IMR-90 (cell line): ENCODE measurements around the gene CASP7. TPM values are rescaled to one million over a fixed set of nuclear protein-coding genes. Genes with fewer than 3 reads are reported as not detected.

Experiments used
- ATAC-seq: fragments of 200-7000 bp; cut with Tn5 transposase; 2 replicates; pipeline ENCODE4 v1.9.1; 2020; ENCODE audit warnings: low read depth, mild to moderate bottlenecking, moderate library complexity
- BruUV-seq: library from RNA; stranded (reverse); fragments of 400-500 nt; replicated peaks from 2 replicates; lab custom pipeline; 2021; lab: Mats Ljungman, UMichigan
- CTCF ChIA-PET: fragments of 300-600 bp; formaldehyde crosslinking; extraction: SDS; loops from one replicate; lab custom pipeline; 2021; ENCODE audit warnings: antibody characterized with exemption; lab: Yijun Ruan, JAX
- POLR2A ChIA-PET: fragments of 300-600 bp; sonication (Branson Sonifier 250); formaldehyde crosslinking; loops from one replicate; lab custom pipeline; 2022; ENCODE audit warnings: antibody characterized with exemption; ENCODE audit not compliant: unreplicated experiment; lab: Charles Lee
- DNase-seq: peaks from one replicate; pipeline ENCODE4 v3.0.0; 2013
- H2AFZ ChIP-seq: replicated peaks from 2 replicates; pipeline ENCODE3; 2013; ENCODE audit warnings: low read length, mild to moderate bottlenecking; ENCODE audit not compliant: poor library complexity
- H2AK5ac ChIP-seq: 2 replicates; pipeline ENCODE4 v1.6.1; 2013; ENCODE audit warnings: low read depth, low read length, inconsistent platforms
- H2AK9ac ChIP-seq: replicated peaks from 2 replicates; pipeline ENCODE3; 2013; ENCODE audit warnings: mild to moderate bottlenecking, low read depth, low read length, moderate library complexity; ENCODE audit not compliant: poor library complexity
- H2BK120ac ChIP-seq: 2 replicates; pipeline ENCODE4 v1.6.1; 2013; ENCODE audit warnings: low read depth, low read length, inconsistent platforms
- H2BK15ac ChIP-seq: 3 replicates; pipeline ENCODE4 v1.6.1; 2013; ENCODE audit warnings: low read depth, low read length, inconsistent platforms
- H2BK20ac ChIP-seq: 2 replicates; pipeline ENCODE4 v1.6.1; 2013; ENCODE audit warnings: low read depth, mild to moderate bottlenecking, inconsistent platforms, low read length, moderate library complexity
- H2BK5ac ChIP-seq: 2 replicates; pipeline ENCODE4 v1.6.1; 2013; ENCODE audit warnings: mild to moderate bottlenecking, low read depth, low read length, inconsistent platforms; ENCODE audit not compliant: poor library complexity, severe bottlenecking
- H3K14ac ChIP-seq: replicated peaks from 2 replicates; pipeline ENCODE4 v1.6.1; 2013; ENCODE audit warnings: low read depth, low read length, inconsistent platforms
- H3K18ac ChIP-seq: 2 replicates; pipeline ENCODE4 v1.6.1; 2013; ENCODE audit warnings: low read depth, low read length, control low read depth
- H3K23ac ChIP-seq: 2 replicates; pipeline ENCODE4 v1.6.1; 2013; ENCODE audit warnings: low read depth, low read length, inconsistent platforms
- H3K27ac ChIP-seq: 2 replicates; pipeline ENCODE4 v1.5.1; 2013; ENCODE audit warnings: mild to moderate bottlenecking, control low read depth, low read length; ENCODE audit not compliant: insufficient read depth
- H3K27me3 ChIP-seq: 2 replicates; pipeline ENCODE4 v1.6.1; 2013; ENCODE audit warnings: low read length; ENCODE audit not compliant: control insufficient read depth, insufficient read depth
- H3K36me3 ChIP-seq: 2 replicates; pipeline ENCODE4 v1.6.1; 2013; ENCODE audit warnings: low read length, mixed read lengths; ENCODE audit not compliant: control insufficient read depth, insufficient read depth
- H3K4ac ChIP-seq: 2 replicates; pipeline ENCODE4 v1.6.1; 2013; ENCODE audit warnings: low read depth, low read length, inconsistent platforms
- H3K4me1 ChIP-seq: 2 replicates; pipeline ENCODE4 v1.6.1; 2013; ENCODE audit warnings: low read length, mixed read lengths; ENCODE audit not compliant: control insufficient read depth, insufficient read depth
- H3K4me2 ChIP-seq: 2 replicates; pipeline ENCODE4 v1.6.1; 2013; ENCODE audit warnings: low read depth, mild to moderate bottlenecking, control low read depth, low read length, moderate library complexity
- H3K4me3 ChIP-seq: 2 replicates; pipeline ENCODE4 v1.5.1; 2013; ENCODE audit warnings: low read depth, mild to moderate bottlenecking, control low read depth, low read length, moderate library complexity; ENCODE audit not compliant: insufficient read depth
- H3K56ac ChIP-seq: 2 replicates; pipeline ENCODE4 v1.6.1; 2013; ENCODE audit warnings: low read length, inconsistent platforms; ENCODE audit not compliant: insufficient read depth; ENCODE audit errors: extremely low read depth
- H3K79me1 ChIP-seq, 2 experiments: 2 replicates each; pipeline ENCODE4 v1.6.1; 2013; ENCODE audit warnings: low read length in 2 of 2, inconsistent platforms in 1 of 2, low read depth in 1 of 2
- H3K9ac ChIP-seq: 2 replicates; pipeline ENCODE4 v1.6.1; 2013; ENCODE audit warnings: low read depth, low read length, control low read depth
- H3K9me1 ChIP-seq: 2 replicates; pipeline ENCODE4 v1.6.1; 2013; ENCODE audit warnings: low read length, inconsistent platforms; ENCODE audit not compliant: insufficient read depth
- H3K9me3 ChIP-seq: 2 replicates; pipeline ENCODE4 v1.6.1; 2013; ENCODE audit warnings: low read length; ENCODE audit not compliant: control insufficient read depth, insufficient read depth
- H4K20me1 ChIP-seq: 2 replicates; pipeline ENCODE4 v1.6.1; 2013; ENCODE audit warnings: low read length, inconsistent platforms; ENCODE audit not compliant: insufficient read depth
- H4K5ac ChIP-seq: 2 replicates; pipeline ENCODE4 v1.6.1; 2013; ENCODE audit warnings: mild to moderate bottlenecking, low read depth, low read length, control low read depth
- H4K8ac ChIP-seq, 2 experiments: 2 replicates each; pipeline ENCODE4 v1.6.1; 2013; ENCODE audit warnings: low read depth in 2 of 2, low read length in 2 of 2, control low read depth in 1 of 2, inconsistent platforms in 1 of 2
- H4K91ac ChIP-seq: 2 replicates; pipeline ENCODE4 v1.6.1; 2013; ENCODE audit warnings: low read depth, low read length, inconsistent platforms; ENCODE audit not compliant: insufficient read depth
- CHD1 ChIP-seq: IDR thresholded peaks from 2 replicates; pipeline ENCODE4 v1.6.1; 2012; ENCODE audit warnings: low read depth, low read length, improper control_type of control experiment
- MXI1 ChIP-seq: IDR thresholded peaks from 2 replicates; pipeline ENCODE4 v1.6.1; 2012; ENCODE audit warnings: low read depth, mild to moderate bottlenecking, low read length, moderate library complexity, borderline replicate concordance
- RCOR1 ChIP-seq: IDR thresholded peaks from 2 replicates; pipeline ENCODE4 v1.6.1; 2012; ENCODE audit warnings: mild to moderate bottlenecking, low read length, improper control_type of control experiment; ENCODE audit not compliant: insufficient replicate concordance
- SMC3 ChIP-seq: fragments of 150-350 bp; IDR thresholded peaks from 2 replicates; pipeline ENCODE4 v1.6.1; 2016; ENCODE audit warnings: low read depth, mild to moderate bottlenecking, antibody characterized with exemption, low read length, moderate library complexity
- WGBS, 2 experiments: methylation state at CpG; one replicate each; pipeline versions ENCODE4 v1.1.5 to v1.1.7; 2013; ENCODE audit warnings: missing lambda C conversion rate in 2 of 2; ENCODE audit not compliant: insufficient read length in 1 of 2; ENCODE audit errors: extremely low coverage in 2 of 2; 5-methylcytosine and 5-hydroxymethylcytosine counted together
- dilution Hi-C: fragments of 300-500 bp; cut with HindIII; formaldehyde crosslinking; loops from one replicate; pipeline ENCODE4 v1.14.3; 2018; ENCODE audit warnings: low sequenced_read_pairs; ENCODE audit not compliant: unreplicated experiment
- in situ Hi-C: fragments of 300-500 bp; cut with MboI; formaldehyde crosslinking; loops from 3 replicates; pipeline ENCODE4 v1.14.3; 2019; ENCODE audit warnings: low sequenced_read_pairs, inconsistent platforms, mixed read lengths
- intact Hi-C: fragments of 100-400 bp; cut with micrococcal nuclease; formaldehyde crosslinking; loops from 2 replicates; pipeline ENCODE4 v1.10.0; 2022
- polyA plus RNA-seq, 3 experiments: library from polyadenylated mRNA; depleted of rRNA; stranded (reverse); fragments of >200 nt; gene quantifications; 2 replicates each; pipeline ENCODE4 v1.2.3, GENCODE V29; 2012; ENCODE audit warnings: low replicate concordance in 1 of 3
- total RNA-seq: library from RNA; depleted of rRNA; stranded (reverse); fragments of >200 nt; gene quantifications from 2 replicates; pipeline ENCODE4 v1.2.3, GENCODE V29; 2012
- TF ChIP-seq, protein P1 (sequence below): fragments of 150-350 bp; IDR thresholded peaks from 2 replicates; pipeline ENCODE4 v1.6.1; 2017; ENCODE audit warnings: mild to moderate bottlenecking, antibody characterized with exemption, low read length, low read depth

The CASP7 gene
- total and polyA plus RNA-seq, 2 of the 4 experiments (the other 2 are of a cell fraction): 15.1 to 16.7 TPM

DNA sequence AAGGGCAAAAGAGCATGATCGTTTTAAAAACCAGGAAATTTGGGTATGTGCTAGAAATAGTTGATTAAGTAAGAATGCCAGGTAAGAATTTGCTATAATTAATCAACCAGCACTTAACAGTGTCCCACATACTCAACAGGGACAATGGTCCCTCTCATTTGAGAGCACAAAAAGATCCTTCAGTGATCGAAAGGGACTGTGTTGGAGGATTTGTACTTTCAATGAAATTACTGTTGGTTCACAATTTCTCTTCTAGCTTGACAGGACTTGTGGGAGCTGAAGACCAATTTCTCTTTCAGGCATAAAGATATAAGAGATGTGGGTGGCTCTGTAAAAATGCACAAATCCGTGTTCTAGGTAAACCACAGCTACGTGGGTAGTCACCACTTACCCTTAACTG, 59.3 kb downstream of the CASP7 start:
- dilution Hi-C loops (no loop called here), in situ Hi-C loops (no loop called here), intact Hi-C loops (no loop called here)
- Histone ChIP-seq H2BK5ac (no peak overlapping the region), H3K4me3 (no peak overlapping the region), H2BK15ac (no peak overlapping the region), H3K27me3 (peaks cover 1% of the 10 kb centered on the region; the same call in 1 of the 2 replicates), H3K56ac (no peak overlapping the region), H4K91ac (no peak overlapping the region), H3K36me3 (no peaks in the 10 kb centered on the region), H3K14ac (no peak overlapping the region), H4K8ac (no peak overlapping the region), H3K4me2 (no peak overlapping the region), H3K9me1 (no peaks in the 10 kb centered on the region), H2AFZ (no peak overlapping the region), H3K79me1 (no peaks in the 10 kb centered on the region), H2BK20ac (no peak overlapping the region), H3K18ac (no peak overlapping the region), H2AK5ac (no peak overlapping the region), H3K9me3 (no peaks in the 10 kb centered on the region), H2AK9ac (no peak overlapping the region), H3K4me1 (no peaks in the 10 kb centered on the region), H3K27ac (no peak overlapping the region), H4K5ac (no peak overlapping the region), H3K4ac (no peak overlapping the region), H4K20me1 (no peaks in the 10 kb centered on the region), H3K23ac (no peak overlapping the region), H2BK120ac (no peak overlapping the region), H3K9ac (no peak overlapping the region)
- TF ChIP-seq MXI1 (no peak), SMC3 (no peak), CHD1 (no peak), RCOR1 (no peak)
- TF ChIP-seq, protein P1, sequence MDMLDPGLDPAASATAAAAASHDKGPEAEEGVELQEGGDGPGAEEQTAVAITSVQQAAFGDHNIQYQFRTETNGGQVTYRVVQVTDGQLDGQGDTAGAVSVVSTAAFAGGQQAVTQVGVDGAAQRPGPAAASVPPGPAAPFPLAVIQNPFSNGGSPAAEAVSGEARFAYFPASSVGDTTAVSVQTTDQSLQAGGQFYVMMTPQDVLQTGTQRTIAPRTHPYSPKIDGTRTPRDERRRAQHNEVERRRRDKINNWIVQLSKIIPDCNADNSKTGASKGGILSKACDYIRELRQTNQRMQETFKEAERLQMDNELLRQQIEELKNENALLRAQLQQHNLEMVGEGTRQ: no peak
- ATAC-seq: no peak
- ChIA-PET CTCF (interaction anchor here (1.4 kb wide), 1 partner anchor 13 kb away, joined by 4 read pairs; the partner anchor contains the start of gene PLEKHS1), POLR2A (no interaction called here)
- DNase-seq: no peak
- no TSS peak for BruUV-seq
- no CpG with 5 or more reads among the region's 4 CpGs for WGBS, 2 experiments
